Neural cell (in vitro differentiated cells): Measurements from ENCODE around the gene ACAP3.

ENCODE experiments used
- EP300 ChIP-seq: fragments of 450-650 bp; conservative IDR thresholded peaks from 2 replicates; pipeline ENCODE4 v1.6.1; 2014; ENCODE audit warnings: antibody characterized with exemption, mild to moderate bottlenecking, moderate library complexity; ENCODE audit not compliant: poor library complexity, severe bottlenecking
- EZH2 ChIP-seq: fragments of 200-600, 300-800 bp; shearing (Covaris generic), sonication (generic); IDR thresholded peaks from 2 replicates; pipeline ENCODE4 v1.6.1; 2014; ENCODE audit warnings: antibody characterized with exemption, low read length, borderline replicate concordance, mild to moderate bottlenecking; ENCODE audit not compliant: insufficient read depth, poor library complexity, severe bottlenecking
- MXI1 ChIP-seq: fragments of 450-650 bp; conservative IDR thresholded peaks from 2 replicates; pipeline ENCODE4 v1.6.1; 2014; ENCODE audit warnings: antibody characterized with exemption, mild to moderate bottlenecking; ENCODE audit not compliant: poor library complexity, severe bottlenecking
- POLR2AphosphoS5 ChIP-seq: IDR thresholded peaks from 2 replicates; pipeline ENCODE4 v1.6.1; 2012
- RAD21 ChIP-seq: fragments of 450-650 bp; conservative IDR thresholded peaks from 2 replicates; pipeline ENCODE4 v1.6.1; 2014; ENCODE audit warnings: antibody characterized with exemption, mild to moderate bottlenecking, moderate library complexity
- TAF1 ChIP-seq: IDR thresholded peaks from 2 replicates; pipeline ENCODE4 v1.6.1; 2012; ENCODE audit warnings: low read depth
- TF ChIP-seq, protein P1 (sequence below): fragments of 450-650 bp; IDR thresholded peaks from 2 replicates; pipeline ENCODE4 v1.5.1; 2014; ENCODE audit warnings: antibody characterized with exemption, mild to moderate bottlenecking, moderate library complexity; ENCODE audit not compliant: poor library complexity, severe bottlenecking
- TF ChIP-seq, protein P2 (sequence below): IDR thresholded peaks from 2 replicates; pipeline ENCODE4 v1.6.1; 2012; ENCODE audit warnings: borderline replicate concordance

DNA sequence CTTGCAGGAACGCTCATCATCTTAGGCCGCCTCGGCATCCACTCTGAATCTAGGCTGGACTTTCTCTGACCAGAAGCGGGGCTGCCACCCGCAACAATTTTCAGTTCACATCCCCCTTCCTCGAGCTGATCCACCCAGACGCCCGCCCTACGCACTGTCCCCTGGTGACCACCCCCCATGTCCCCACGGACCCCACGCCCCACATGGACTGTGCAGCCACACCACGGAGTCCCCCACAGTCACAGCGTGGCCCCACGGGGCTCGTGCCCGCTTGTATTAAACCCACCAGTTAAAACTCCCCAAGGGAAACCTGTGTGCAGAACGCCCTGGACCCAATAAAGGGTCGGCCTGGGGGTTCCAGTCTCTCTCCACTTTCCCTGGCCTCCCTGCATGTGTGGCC is 48.2 kb downstream of the ACAP3 start:
- TF ChIP-seq, protein P1, sequence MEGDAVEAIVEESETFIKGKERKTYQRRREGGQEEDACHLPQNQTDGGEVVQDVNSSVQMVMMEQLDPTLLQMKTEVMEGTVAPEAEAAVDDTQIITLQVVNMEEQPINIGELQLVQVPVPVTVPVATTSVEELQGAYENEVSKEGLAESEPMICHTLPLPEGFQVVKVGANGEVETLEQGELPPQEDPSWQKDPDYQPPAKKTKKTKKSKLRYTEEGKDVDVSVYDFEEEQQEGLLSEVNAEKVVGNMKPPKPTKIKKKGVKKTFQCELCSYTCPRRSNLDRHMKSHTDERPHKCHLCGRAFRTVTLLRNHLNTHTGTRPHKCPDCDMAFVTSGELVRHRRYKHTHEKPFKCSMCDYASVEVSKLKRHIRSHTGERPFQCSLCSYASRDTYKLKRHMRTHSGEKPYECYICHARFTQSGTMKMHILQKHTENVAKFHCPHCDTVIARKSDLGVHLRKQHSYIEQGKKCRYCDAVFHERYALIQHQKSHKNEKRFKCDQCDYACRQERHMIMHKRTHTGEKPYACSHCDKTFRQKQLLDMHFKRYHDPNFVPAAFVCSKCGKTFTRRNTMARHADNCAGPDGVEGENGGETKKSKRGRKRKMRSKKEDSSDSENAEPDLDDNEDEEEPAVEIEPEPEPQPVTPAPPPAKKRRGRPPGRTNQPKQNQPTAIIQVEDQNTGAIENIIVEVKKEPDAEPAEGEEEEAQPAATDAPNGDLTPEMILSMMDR: no peak
- no peak for TF ChIP-seq EZH2
- TF ChIP-seq TAF1: no peak
- TF ChIP-seq, protein P2, sequence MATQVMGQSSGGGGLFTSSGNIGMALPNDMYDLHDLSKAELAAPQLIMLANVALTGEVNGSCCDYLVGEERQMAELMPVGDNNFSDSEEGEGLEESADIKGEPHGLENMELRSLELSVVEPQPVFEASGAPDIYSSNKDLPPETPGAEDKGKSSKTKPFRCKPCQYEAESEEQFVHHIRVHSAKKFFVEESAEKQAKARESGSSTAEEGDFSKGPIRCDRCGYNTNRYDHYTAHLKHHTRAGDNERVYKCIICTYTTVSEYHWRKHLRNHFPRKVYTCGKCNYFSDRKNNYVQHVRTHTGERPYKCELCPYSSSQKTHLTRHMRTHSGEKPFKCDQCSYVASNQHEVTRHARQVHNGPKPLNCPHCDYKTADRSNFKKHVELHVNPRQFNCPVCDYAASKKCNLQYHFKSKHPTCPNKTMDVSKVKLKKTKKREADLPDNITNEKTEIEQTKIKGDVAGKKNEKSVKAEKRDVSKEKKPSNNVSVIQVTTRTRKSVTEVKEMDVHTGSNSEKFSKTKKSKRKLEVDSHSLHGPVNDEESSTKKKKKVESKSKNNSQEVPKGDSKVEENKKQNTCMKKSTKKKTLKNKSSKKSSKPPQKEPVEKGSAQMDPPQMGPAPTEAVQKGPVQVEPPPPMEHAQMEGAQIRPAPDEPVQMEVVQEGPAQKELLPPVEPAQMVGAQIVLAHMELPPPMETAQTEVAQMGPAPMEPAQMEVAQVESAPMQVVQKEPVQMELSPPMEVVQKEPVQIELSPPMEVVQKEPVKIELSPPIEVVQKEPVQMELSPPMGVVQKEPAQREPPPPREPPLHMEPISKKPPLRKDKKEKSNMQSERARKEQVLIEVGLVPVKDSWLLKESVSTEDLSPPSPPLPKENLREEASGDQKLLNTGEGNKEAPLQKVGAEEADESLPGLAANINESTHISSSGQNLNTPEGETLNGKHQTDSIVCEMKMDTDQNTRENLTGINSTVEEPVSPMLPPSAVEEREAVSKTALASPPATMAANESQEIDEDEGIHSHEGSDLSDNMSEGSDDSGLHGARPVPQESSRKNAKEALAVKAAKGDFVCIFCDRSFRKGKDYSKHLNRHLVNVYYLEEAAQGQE: no peak
- no peak for TF ChIP-seq EP300
- TF ChIP-seq RAD21: no peak
- no peak for TF ChIP-seq MXI1
- TF ChIP-seq POLR2AphosphoS5: no peak
